Peyer's patch (tissue), 4 donors: Measurements from ENCODE around the gene PCNX2.

Experiments
- CTCF ChIP-seq, 6 experiments: fragments of 450-650 bp in 4 of 6; fragments of 200-600 bp in 2 of 6; sonication (generic) in 1 of 6; IDR thresholded peaks; one replicate each; pipeline ENCODE4 v1.5.1; 2017 to 2019; ENCODE audit warnings: antibody characterized with exemption in 6 of 6, mild to moderate bottlenecking in 3 of 6, moderate library complexity in 1 of 6
- POLR2A ChIP-seq, 2 donors: fragments of 450-650 bp; IDR thresholded peaks; one replicate each; pipeline ENCODE4 v1.5.1; 2017; ENCODE audit warnings: antibody characterized with exemption in 2 of 2, mild to moderate bottlenecking in 2 of 2, moderate library complexity in 2 of 2

GRCh38 chr1:233140499-233140898 is 155.0 kb downstream of the PCNX2 start:
- TF ChIP-seq CTCF (IDR thresholded peaks at IDR 0.05) (no peak), POLR2A (IDR thresholded peaks at IDR 0.05) (no peak)
